HG03175 (cell line): ENCODE data around the gene MAP3K6.

Experiments used
- ATAC-seq: cut with Tn5 transposase; IDR thresholded peaks from one replicate; pipeline ENCODE4 v1.9.1; 2021; ENCODE audit warnings: mild to moderate bottlenecking, moderate library complexity; ENCODE audit not compliant: unreplicated experiment

Gene MAP3K6

DNA sequence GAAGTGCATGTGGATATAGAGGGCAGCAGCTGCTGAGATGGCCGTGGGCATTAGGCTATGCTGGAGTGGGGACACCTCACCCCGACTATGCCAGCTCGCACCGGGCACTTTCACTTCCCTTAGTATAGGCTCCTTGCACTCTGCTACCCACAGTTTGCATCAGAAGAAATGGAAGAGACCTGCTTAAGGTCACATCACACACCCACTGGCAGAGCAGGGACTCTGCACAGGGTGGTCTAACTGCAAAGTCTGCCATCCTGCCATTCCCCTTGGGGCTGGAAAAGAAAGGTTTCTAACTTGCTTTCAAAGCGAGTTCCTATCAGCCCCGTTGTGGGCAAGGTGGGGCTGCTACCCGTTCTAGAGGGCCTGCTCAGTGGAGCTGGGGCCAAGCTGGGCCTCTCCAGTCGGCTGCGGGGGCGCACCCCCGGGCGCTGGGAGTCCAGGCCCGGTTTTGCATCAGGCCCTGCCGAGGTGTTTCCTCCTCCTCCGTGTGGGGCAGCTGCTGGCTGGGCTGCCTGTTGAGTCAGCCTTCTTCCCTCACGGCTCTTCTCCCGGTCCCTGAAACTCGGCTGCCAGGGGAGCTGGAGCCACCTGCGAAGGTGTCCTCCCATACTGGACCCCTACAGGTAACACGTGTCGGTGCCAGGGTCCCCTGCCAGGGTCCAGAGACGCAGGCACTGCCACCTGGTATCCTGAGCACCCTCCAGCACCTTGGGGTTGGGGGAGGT lies 25.1 kb downstream of the MAP3K6 start, which contains the start of gene SYTL1:
TSS of gene SYTL1 (plus strand) at position 498 of the 728 bp plus-strand sequence. CDS start 3,313 bp downstream, outside the sequence.
- ATAC-seq = peak; percentile 41

DNA sequence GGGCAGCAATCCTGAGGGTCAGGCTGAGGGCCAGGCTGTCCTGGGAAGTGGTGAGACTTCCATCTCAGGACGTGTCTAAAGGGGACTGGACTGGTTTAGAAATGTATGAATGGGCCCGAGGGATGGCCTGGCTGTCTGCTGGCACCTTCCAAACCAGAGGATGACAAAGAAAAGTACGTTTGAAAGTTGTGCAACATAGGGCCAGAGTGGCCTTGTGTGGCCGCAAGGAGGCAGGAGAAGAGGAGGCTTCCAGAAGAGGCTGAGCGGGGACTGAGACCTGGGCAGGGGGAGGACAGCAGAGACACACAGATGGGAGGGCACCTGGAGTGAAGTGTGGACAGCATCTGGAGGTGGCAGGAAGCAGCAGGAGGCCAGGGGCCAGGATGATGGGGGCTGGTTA lies 27.5 kb downstream of the MAP3K6 start:
- no peak for ATAC-seq

GRCh38 chr1:27338751-27339150 lies 28.0 kb downstream of the MAP3K6 start:
- ATAC-seq = no peak

DNA sequence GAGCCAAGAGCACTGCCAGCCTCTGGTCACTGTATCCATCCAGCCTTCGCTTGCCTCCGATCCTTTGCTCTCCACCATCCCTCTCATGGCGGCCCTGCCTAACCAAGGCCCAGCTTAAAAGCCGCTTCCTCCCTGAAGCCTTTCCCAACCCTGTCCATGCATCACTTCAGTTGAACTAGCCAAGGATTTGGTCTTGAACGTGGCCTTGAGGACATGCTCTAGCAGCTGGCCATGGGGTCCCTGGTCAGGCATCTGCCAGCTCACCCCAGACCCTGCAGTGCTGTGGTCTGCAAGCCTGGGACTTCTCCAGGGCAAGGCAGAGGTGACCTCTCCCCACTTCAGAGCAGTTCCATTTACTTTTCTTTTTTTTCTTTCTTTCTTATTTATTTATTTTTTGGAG lies 30.0 kb downstream of the MAP3K6 start:
- no peak for ATAC-seq

GRCh38 chr1:27335506-27336422 lies 31.0 kb downstream of the MAP3K6 start:
- no peak for ATAC-seq

DNA sequence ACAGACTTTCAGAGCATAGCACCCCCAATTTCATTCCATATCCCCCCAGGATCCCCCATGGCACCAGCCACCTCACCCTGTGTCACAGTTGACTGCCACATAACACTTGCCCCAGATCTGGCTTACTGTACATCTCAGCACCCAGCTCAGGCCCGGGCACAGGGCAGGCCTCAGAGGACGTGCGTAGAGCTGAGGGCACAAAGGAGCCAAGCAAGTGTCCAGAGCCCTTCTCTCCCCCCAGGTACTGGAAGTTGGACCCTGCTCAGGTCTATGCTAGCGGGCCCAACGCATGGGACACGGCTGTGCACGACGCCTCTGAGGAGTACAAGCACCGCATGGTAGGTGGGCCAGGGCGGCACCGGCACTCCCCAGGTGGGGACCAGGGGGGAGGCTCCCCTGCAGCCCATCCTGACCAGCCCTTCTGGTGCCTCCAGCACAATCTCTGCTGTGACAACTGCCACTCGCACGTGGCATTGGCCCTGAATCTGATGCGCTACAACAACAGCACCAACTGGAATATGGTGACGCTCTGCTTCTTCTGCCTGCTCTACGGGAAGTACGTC lies 33.0 kb downstream of the MAP3K6 start:
- no peak for ATAC-seq

- no peak for ATAC-seq
Observed at GRCh38 chr1:27332536-27333281, 34.1 kb downstream of the MAP3K6 start.

GRCh38 chr1:27331922-27332321 lies 34.8 kb downstream of the MAP3K6 start:
- ATAC-seq = no peak

DNA sequence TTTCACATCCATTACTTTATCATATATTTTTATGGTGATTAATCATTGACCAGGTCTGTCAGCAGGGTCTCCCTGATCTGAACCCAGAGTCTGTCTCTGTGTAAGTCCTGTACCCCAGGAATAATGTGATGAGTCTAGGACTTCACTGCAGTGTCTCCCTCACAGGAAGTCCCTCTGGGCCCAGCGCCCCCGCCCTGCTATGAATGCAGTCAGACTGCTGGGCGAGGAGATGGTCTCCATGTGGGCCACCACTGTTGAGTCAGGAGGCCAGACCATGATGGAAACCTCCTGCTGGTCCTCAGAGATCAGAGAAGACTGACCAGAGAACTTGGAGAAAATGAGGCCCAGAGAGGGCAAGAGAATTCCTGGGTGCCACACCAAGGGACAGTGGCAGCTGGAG lies 35.3 kb downstream of the MAP3K6 start:
- no peak for ATAC-seq

DNA sequence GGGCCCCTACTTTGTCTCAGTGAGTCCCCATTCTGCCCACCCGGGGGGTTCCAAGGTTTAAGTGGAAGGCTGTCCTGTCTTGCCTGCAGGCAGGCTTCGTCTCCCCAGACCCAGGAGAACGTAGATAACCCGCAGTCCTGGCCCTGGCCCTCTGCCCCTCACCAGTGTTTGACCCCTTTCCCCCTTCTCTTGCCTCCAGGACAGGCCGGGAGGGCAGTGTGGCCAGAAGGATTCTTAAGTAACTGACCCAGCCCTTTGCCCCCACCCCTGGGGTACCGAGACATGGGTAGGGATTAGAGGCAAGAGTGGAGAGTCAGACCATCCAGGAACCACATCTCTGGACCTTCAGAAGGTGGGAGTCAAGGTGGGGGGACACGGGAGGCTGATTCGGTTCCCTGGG lies 36.0 kb downstream of the MAP3K6 start:
- no peak for ATAC-seq

GRCh38 chr1:27327964-27328363 lies 38.8 kb downstream of the MAP3K6 start:
- no peak for ATAC-seq

GRCh38 chr1:27325286-27325685 lies 41.5 kb downstream of the MAP3K6 start:
- ATAC-seq = no peak

GRCh38 chr1:27322569-27323240 lies 44.1 kb downstream of the MAP3K6 start:
- no peak for ATAC-seq

GRCh38 chr1:27321813-27322568 lies 44.8 kb downstream of the MAP3K6 start, which contains the start of gene TMEM222:
TMEM222 (plus strand) TSS chr1:27322163; CDS start chr1:27322198, 35 bp downstream.
- ATAC-seq = peak; percentile 94

- no peak for ATAC-seq
Observed at GRCh38 chr1:27318596-27318995, 48.2 kb downstream of the MAP3K6 start.

DNA sequence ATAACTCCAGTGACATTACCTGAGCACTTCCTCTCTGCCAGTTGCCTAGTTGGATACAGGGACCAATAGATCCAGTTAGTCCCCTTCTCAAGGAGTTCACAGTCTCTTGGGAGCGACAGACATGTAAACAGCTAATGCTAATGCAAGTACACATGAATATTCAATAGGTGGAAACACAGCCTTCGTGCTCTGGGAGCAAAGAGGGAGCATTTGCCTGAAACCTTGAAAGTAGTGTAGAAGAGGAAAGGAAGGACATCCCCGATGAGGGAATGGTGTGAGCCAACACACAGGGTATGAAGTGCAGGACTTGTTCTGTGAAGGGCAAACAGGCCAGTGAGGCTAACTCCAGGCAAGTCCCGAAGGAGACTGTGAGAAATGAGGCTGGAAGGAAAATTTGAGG lies 48.6 kb downstream of the MAP3K6 start:
- ATAC-seq = no peak

- ATAC-seq = no peak
Observed at GRCh38 chr1:27316860-27317259, 49.9 kb downstream of the MAP3K6 start.

- no peak for ATAC-seq
Observed at GRCh38 chr1:27314737-27315136, 52.0 kb downstream of the MAP3K6 start.

DNA sequence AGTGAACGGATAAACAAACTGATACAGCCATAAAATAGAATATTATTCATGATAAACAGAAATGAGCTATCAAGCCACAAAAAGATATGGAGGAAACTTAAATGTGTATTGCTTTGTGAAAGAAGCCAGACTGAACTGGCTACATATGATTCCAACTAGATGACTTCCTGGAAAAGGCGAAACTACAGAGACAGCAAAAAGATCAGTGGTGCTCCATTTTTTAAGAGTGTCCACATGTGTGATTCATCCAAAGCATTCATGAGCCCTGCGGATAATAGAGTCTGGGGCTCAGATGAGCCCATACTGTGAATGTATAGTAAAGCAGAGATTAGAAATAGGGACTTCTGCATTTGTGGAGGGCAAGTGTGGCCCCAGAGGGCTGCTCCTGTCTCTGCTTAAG lies 52.6 kb downstream of the MAP3K6 start:
- no peak for ATAC-seq
